Trophoblast cell (in vitro differentiated cells and primary cell): ENCODE data around the gene EPHB1.

Source experiments
- DNase-seq, 2 donors: peaks; one replicate each; pipeline ENCODE4 v3.0.0-alpha.2; 2016
- H2AFZ ChIP-seq: 2 replicates; pipeline ENCODE4 v1.6.1; 2013; ENCODE audit warnings: low read length, moderate library complexity, mild to moderate bottlenecking; ENCODE audit not compliant: insufficient read depth, poor library complexity
- H2AK5ac ChIP-seq: 2 replicates; pipeline ENCODE4 v1.6.1; 2013; ENCODE audit warnings: mild to moderate bottlenecking, low read length
- H2BK120ac ChIP-seq: 2 replicates; pipeline ENCODE4 v1.6.1; 2013; ENCODE audit warnings: low read length, mild to moderate bottlenecking, moderate library complexity; ENCODE audit not compliant: insufficient read depth, poor library complexity
- H2BK12ac ChIP-seq: 2 replicates; pipeline ENCODE4 v1.6.1; 2013; ENCODE audit warnings: mild to moderate bottlenecking, low read length, moderate library complexity
- H2BK5ac ChIP-seq: 2 replicates; pipeline ENCODE4 v1.6.1; 2013; ENCODE audit warnings: low read length, low read depth, moderate library complexity, mild to moderate bottlenecking; ENCODE audit not compliant: poor library complexity
- H3K14ac ChIP-seq: 2 replicates; pipeline ENCODE4 v1.6.1; 2013; ENCODE audit warnings: mild to moderate bottlenecking, low read length
- H3K18ac ChIP-seq: 2 replicates; pipeline ENCODE4 v1.6.1; 2013; ENCODE audit warnings: mild to moderate bottlenecking, low read length
- H3K23ac ChIP-seq: 2 replicates; pipeline ENCODE4 v1.6.1; 2013; ENCODE audit warnings: low read length
- H3K27ac ChIP-seq: 2 replicates; pipeline ENCODE4 v1.5.1; 2013; ENCODE audit warnings: low read depth, mild to moderate bottlenecking, inconsistent platforms, low read length, moderate library complexity
- H3K27me3 ChIP-seq: 2 replicates; pipeline ENCODE4 v1.6.1; 2013; ENCODE audit warnings: inconsistent platforms, mild to moderate bottlenecking, low read length, moderate library complexity; ENCODE audit not compliant: insufficient read depth
- H3K36me3 ChIP-seq, 2 experiments: 1 replicate in 1 of 2; 2 replicates in 1 of 2; pipeline ENCODE4 v1.6.1; 2013; ENCODE audit warnings: low read length in 2 of 2, mild to moderate bottlenecking in 2 of 2, moderate library complexity in 1 of 2; ENCODE audit not compliant: insufficient read depth in 2 of 2, control insufficient read depth in 1 of 2
- H3K4ac ChIP-seq: 2 replicates; pipeline ENCODE4 v1.6.1; 2013; ENCODE audit warnings: low read depth, mild to moderate bottlenecking, low read length, moderate library complexity
- H3K4me1 ChIP-seq, 2 experiments: 1 replicate in 1 of 2; 2 replicates in 1 of 2; pipeline ENCODE4 v1.6.1; 2013; ENCODE audit warnings: low read length in 2 of 2, mild to moderate bottlenecking in 2 of 2, moderate library complexity in 1 of 2; ENCODE audit not compliant: insufficient read depth in 2 of 2, control insufficient read depth in 1 of 2
- H3K4me2 ChIP-seq: 2 replicates; pipeline ENCODE4 v1.6.1; 2013; ENCODE audit warnings: inconsistent platforms, mild to moderate bottlenecking, low read length, moderate library complexity
- H3K4me3 ChIP-seq: 2 replicates; pipeline ENCODE4 v1.5.1; 2013; ENCODE audit warnings: mild to moderate bottlenecking, low read depth, low read length, inconsistent platforms
- H3K79me1 ChIP-seq: one replicate; pipeline ENCODE4 v1.6.1; 2013; ENCODE audit warnings: low read length
- H3K79me2 ChIP-seq: 2 replicates; pipeline ENCODE4 v1.6.1; 2013; ENCODE audit warnings: low read length, mild to moderate bottlenecking; ENCODE audit not compliant: control insufficient read depth, insufficient read depth, poor library complexity
- H3K9ac ChIP-seq: 2 replicates; pipeline ENCODE4 v1.6.1; 2013; ENCODE audit warnings: mild to moderate bottlenecking, low read length
- H3K9me3 ChIP-seq: 2 replicates; pipeline ENCODE4 v1.6.1; 2013; ENCODE audit warnings: low read depth, mild to moderate bottlenecking, control low read depth, inconsistent platforms, low read length; ENCODE audit not compliant: insufficient read depth
- H4K12ac ChIP-seq: 2 replicates; pipeline ENCODE4 v1.6.1; 2013; ENCODE audit warnings: low read depth, mild to moderate bottlenecking, low read length, moderate library complexity
- H4K8ac ChIP-seq: 2 replicates; pipeline ENCODE4 v1.6.1; 2013; ENCODE audit warnings: low read depth, mild to moderate bottlenecking, low read length, moderate library complexity
- H4K91ac ChIP-seq: one replicate; pipeline ENCODE4 v1.6.1; 2013; ENCODE audit warnings: low read depth, mild to moderate bottlenecking, low read length, moderate library complexity
- WGBS: extraction: QIAGEN DNeasy Blood & Tissue Kit; methylation state at CpG from one replicate; pipeline ENCODE4 v1.1.7; 2013; ENCODE audit warnings: missing lambda C conversion rate; ENCODE audit not compliant: insufficient read length, insufficient coverage; ENCODE audit errors: extremely low coverage; 5-methylcytosine and 5-hydroxymethylcytosine counted together

The EPHB1 gene

DNA sequence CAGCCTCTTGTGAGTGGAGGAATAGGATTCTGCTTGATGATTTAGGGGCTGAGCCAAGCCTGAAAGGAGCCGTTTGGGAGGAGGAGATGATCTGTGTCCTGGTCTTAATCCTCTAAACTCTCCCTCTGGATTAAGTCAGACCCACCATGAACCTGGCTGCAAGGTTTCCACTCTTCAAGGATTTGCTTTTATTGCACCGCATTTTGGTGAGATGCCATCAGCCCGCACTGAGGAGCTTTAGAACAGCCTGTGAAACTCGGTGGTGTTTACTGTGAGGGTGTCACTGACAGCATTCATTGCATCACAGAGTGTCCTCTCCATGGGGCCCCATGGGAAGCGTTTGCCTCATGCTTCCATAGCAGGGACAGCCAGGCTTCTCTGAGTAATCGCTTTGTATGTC, 59.2 kb downstream of the EPHB1 start:
- Histone ChIP-seq H3K18ac (no peak overlapping the region), H2BK120ac (no peak overlapping the region), H2BK12ac (no peak overlapping the region), H3K23ac (no peak overlapping the region), H3K4ac (no peak overlapping the region), H3K79me1 (no peaks in the 10 kb centered on the region), H3K14ac (no peak overlapping the region), H2BK5ac (no peak overlapping the region), H3K27ac (no peak overlapping the region), H2AFZ (no peak overlapping the region), H3K36me3 (no peaks in the 10 kb centered on the region), H3K9me3 (peaks cover 4% of the 10 kb centered on the region), H3K27me3 (no peaks in the 10 kb centered on the region), H2AK5ac (no peak overlapping the region), H4K91ac (no peak overlapping the region), H3K4me1 (no peaks in the 10 kb centered on the region), H3K9ac (no peak overlapping the region), H3K4me2 (no peak overlapping the region), H4K12ac (no peak overlapping the region), H3K4me3 (no peak overlapping the region), H4K8ac (no peak overlapping the region), H3K79me2 (no peaks in the 10 kb centered on the region)
- WGBS, result no CpG with 5 or more reads among the region's 6 CpGs
- no peak for DNase-seq

GRCh38 chr3:134857356-134857755, 62.3 kb downstream of the EPHB1 start:
- Histone ChIP-seq H3K4me2 (no peak overlapping the region), H2BK5ac (no peak overlapping the region), H3K9me3 (peaks cover 4% of the 10 kb centered on the region), H2AFZ (no peak overlapping the region), H3K4ac (no peak overlapping the region), H2BK12ac (no peak overlapping the region), H4K12ac (no peak overlapping the region), H3K23ac (no peak overlapping the region), H2AK5ac (no peak overlapping the region), H2BK120ac (no peak overlapping the region), H3K36me3 (no peaks in the 10 kb centered on the region), H3K18ac (no peak overlapping the region), H4K91ac (no peak overlapping the region), H3K27ac (no peak overlapping the region), H3K79me1 (no peaks in the 10 kb centered on the region), H3K14ac (no peak overlapping the region), H3K9ac (no peak overlapping the region), H3K4me1 (no peaks in the 10 kb centered on the region), H3K4me3 (no peak overlapping the region), H3K27me3 (no peaks in the 10 kb centered on the region), H4K8ac (no peak overlapping the region), H3K79me2 (no peaks in the 10 kb centered on the region)
- no peak for DNase-seq
- WGBS, result no CpG with 5 or more reads among the region's 7 CpGs

DNA sequence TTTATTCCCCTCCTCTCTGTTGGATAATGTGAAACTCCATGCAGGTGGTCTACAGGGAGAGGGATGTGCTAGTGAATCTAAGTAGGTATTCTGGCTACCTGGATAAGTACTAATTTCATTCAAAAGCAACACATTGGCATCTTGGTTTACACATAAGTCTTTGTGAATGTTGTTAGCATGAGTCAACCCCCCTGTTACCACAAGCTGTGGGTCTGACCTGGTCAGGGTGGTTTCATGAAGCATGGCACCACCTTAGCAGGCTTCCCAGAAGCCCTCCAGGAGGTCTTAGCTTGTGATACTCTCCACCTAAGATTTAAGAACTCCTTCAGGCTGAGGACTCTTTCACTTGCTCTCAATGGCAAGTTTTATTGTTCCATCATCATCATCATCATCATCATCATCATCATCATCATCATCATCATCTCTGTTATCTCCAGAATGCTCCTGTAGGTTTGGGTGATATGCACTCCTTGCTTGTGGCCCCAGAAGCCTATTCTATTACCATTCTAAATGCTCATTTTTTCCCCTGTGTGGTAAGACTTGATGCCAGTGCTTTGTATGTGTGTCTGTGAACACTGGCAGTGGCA, 62.8 kb downstream of the EPHB1 start:
- Histone ChIP-seq H2AFZ (no peak overlapping the region), H3K4me1 (no peaks in the 10 kb centered on the region), H3K14ac (no peak overlapping the region), H3K9ac (no peak overlapping the region), H2AK5ac (no peak overlapping the region), H3K36me3 (no peaks in the 10 kb centered on the region), H3K9me3 (peaks cover 6% of the 10 kb centered on the region), H4K8ac (no peak overlapping the region), H4K12ac (no peak overlapping the region), H2BK5ac (no peak overlapping the region), H2BK12ac (no peak overlapping the region), H3K4ac (no peak overlapping the region), H2BK120ac (no peak overlapping the region), H3K18ac (no peak overlapping the region), H3K79me1 (no peaks in the 10 kb centered on the region), H4K91ac (no peak overlapping the region), H3K79me2 (no peaks in the 10 kb centered on the region), H3K27ac (no peak overlapping the region), H3K27me3 (no peaks in the 10 kb centered on the region), H3K4me2 (no peak overlapping the region), H3K23ac (no peak overlapping the region), H3K4me3 (no peak overlapping the region)
- DNase-seq, result no peak

GRCh38 chr3:134858441-134859035, 63.5 kb downstream of the EPHB1 start:
- peaks cover 7% of the 10 kb centered on the region for H3K9me3 ChIP-seq
- no peak overlapping the region for H3K27ac ChIP-seq
- H3K4me2 ChIP-seq, result no peak overlapping the region
- H3K79me1 ChIP-seq, result no peaks in the 10 kb centered on the region
- H3K27me3 ChIP-seq, result no peaks in the 10 kb centered on the region
- no peak overlapping the region for H2AFZ ChIP-seq
- DNase-seq, result no peak
- no peak overlapping the region for H2BK120ac ChIP-seq
- no peak overlapping the region for H3K23ac ChIP-seq
- no CpG with 5 or more reads among the region's 7 CpGs for WGBS
- no peak overlapping the region for H4K12ac ChIP-seq
- H3K4me1 ChIP-seq, result no peaks in the 10 kb centered on the region
- H2BK12ac ChIP-seq, result no peak overlapping the region
- no peak overlapping the region for H4K91ac ChIP-seq
- H4K8ac ChIP-seq, result no peak overlapping the region
- no peak overlapping the region for H3K14ac ChIP-seq
- no peak overlapping the region for H2AK5ac ChIP-seq
- H3K79me2 ChIP-seq, result no peaks in the 10 kb centered on the region
- H3K9ac ChIP-seq, result no peak overlapping the region
- H2BK5ac ChIP-seq, result no peak overlapping the region
- no peak overlapping the region for H3K4me3 ChIP-seq
- no peak overlapping the region for H3K4ac ChIP-seq
- H3K18ac ChIP-seq, result no peak overlapping the region
- H3K36me3 ChIP-seq, result no peaks in the 10 kb centered on the region
